Liver (tissue), 9 donors: Measurements from ENCODE around the gene RNU6-8. TPM values are rescaled to one million over a fixed set of nuclear protein-coding genes. Genes with fewer than 3 reads are reported as not detected.

ENCODE experiments used
- DNase-seq: peaks from one replicate; pipeline ENCODE4 v3.0.0-alpha.2; 2017; ENCODE audit warnings: low spot score
- H3K27ac ChIP-seq, 2 donors: one replicate each; pipeline ENCODE4 v1.7.0; 2013; ENCODE audit warnings: inconsistent platforms in 2 of 2, low read length in 2 of 2, control low read depth in 1 of 2, low read depth in 1 of 2, mild to moderate bottlenecking in 1 of 2
- H3K27me3 ChIP-seq, 4 donors: one replicate each; pipeline versions ENCODE4 v1.6.1 to v1.7.0; 2013; ENCODE audit warnings: low read length in 3 of 4, inconsistent platforms in 1 of 4, mild to moderate bottlenecking in 1 of 4, moderate library complexity in 1 of 4; ENCODE audit not compliant: control insufficient read depth in 4 of 4, insufficient read depth in 4 of 4
- H3K36me3 ChIP-seq, 4 donors: one replicate each; pipeline versions ENCODE4 v1.6.1 to v1.7.0; 2013; ENCODE audit warnings: low read length in 3 of 4, mild to moderate bottlenecking in 3 of 4, low read depth in 1 of 4, moderate library complexity in 1 of 4; ENCODE audit not compliant: control insufficient read depth in 4 of 4, insufficient read depth in 3 of 4
- H3K4me1 ChIP-seq, 4 donors: one replicate each; pipeline versions ENCODE4 v1.6.1 to v1.7.0; 2013; ENCODE audit warnings: low read length in 3 of 4, mild to moderate bottlenecking in 3 of 4, moderate library complexity in 1 of 4; ENCODE audit not compliant: control insufficient read depth in 4 of 4, insufficient read depth in 4 of 4
- H3K4me3 ChIP-seq, 3 donors: one replicate each; pipeline versions ENCODE4 v1.6.1 to v1.7.0; 2013; ENCODE audit warnings: low read length in 3 of 3, control low read depth in 1 of 3, low read depth in 1 of 3, mild to moderate bottlenecking in 1 of 3
- H3K9ac ChIP-seq, 2 donors: one replicate each; pipeline ENCODE4 v1.7.0; 2013; ENCODE audit warnings: low read length in 2 of 2, mild to moderate bottlenecking in 2 of 2, moderate library complexity in 2 of 2, control low read depth in 1 of 2, low read depth in 1 of 2
- H3K9me3 ChIP-seq, 4 donors: one replicate each; pipeline versions ENCODE4 v1.6.1 to v1.7.0; 2013; ENCODE audit warnings: low read length in 3 of 4; ENCODE audit not compliant: control insufficient read depth in 4 of 4
- CTCF ChIP-seq: fragments of 150-350 bp; IDR thresholded peaks from 2 replicates; pipeline ENCODE4 v1.5.1; 2017; ENCODE audit warnings: improper control_type of control experiment, low read depth, low read length; ENCODE audit not compliant: missing input control
- EGR1 ChIP-seq, 2 donors: IDR thresholded peaks; 2 replicates each; pipeline ENCODE4 v1.6.1; 2016 to 2018; ENCODE audit warnings: antibody characterized with exemption in 2 of 2, low read depth in 2 of 2
- FOXA1 ChIP-seq: IDR thresholded peaks from 2 replicates; pipeline ENCODE4 v1.6.1; 2016; ENCODE audit warnings: antibody characterized with exemption
- FOXA2 ChIP-seq: IDR thresholded peaks from 2 replicates; pipeline ENCODE4 v1.6.1; 2016; ENCODE audit warnings: antibody characterized with exemption
- GABPA ChIP-seq, 2 donors: IDR thresholded peaks in 1 of 2; conservative IDR thresholded peaks in 1 of 2; 2 replicates each; pipeline ENCODE4 v1.6.1; 2016; ENCODE audit warnings: antibody characterized with exemption in 2 of 2, mild to moderate bottlenecking in 1 of 2, moderate library complexity in 1 of 2
- HNF4A ChIP-seq, 2 donors: conservative IDR thresholded peaks; 2 replicates each; pipeline ENCODE4 v1.6.1; 2016; ENCODE audit warnings: antibody characterized with exemption in 2 of 2, mild to moderate bottlenecking in 2 of 2
- HNF4G ChIP-seq: IDR thresholded peaks from 2 replicates; pipeline ENCODE4 v1.6.1; 2016; ENCODE audit warnings: antibody characterized with exemption
- NR2F2 ChIP-seq: IDR thresholded peaks from 2 replicates; pipeline ENCODE4 v1.6.1; 2016; ENCODE audit warnings: antibody characterized with exemption
- RXRA ChIP-seq, 2 donors: IDR thresholded peaks; 2 replicates each; pipeline ENCODE4 v1.6.1; 2017 to 2018; ENCODE audit warnings: antibody characterized with exemption in 2 of 2, mild to moderate bottlenecking in 1 of 2
- SP1 ChIP-seq: IDR thresholded peaks from 2 replicates; pipeline ENCODE4 v1.6.1; 2018; ENCODE audit warnings: antibody characterized with exemption, mild to moderate bottlenecking
- TAF1 ChIP-seq: conservative IDR thresholded peaks from 2 replicates; pipeline ENCODE4 v1.6.1; 2016; ENCODE audit warnings: antibody characterized with exemption, mild to moderate bottlenecking
- YY1 ChIP-seq: IDR thresholded peaks from 2 replicates; pipeline ENCODE4 v1.6.1; 2016; ENCODE audit warnings: antibody characterized with exemption, mild to moderate bottlenecking
- ZBTB33 ChIP-seq: IDR thresholded peaks from 2 replicates; pipeline ENCODE4 v1.6.1; 2016; ENCODE audit warnings: antibody characterized with exemption
- whole genome bisulfite sequencing: extraction: QIAGEN DNeasy Blood & Tissue Kit; methylation state at CpG from one replicate; pipeline ENCODE4 v1.1.7; 2013; 5-methylcytosine and 5-hydroxymethylcytosine counted together
- polyA plus RNA-seq, 2 donors: library from polyadenylated mRNA; stranded (reverse) in 1 of 2; unstranded in 1 of 2; fragments of 200-250 nt in 1 of 2; fragments of >200 nt in 1 of 2; fragmentation: Nextera tagmentation in 1 of 2; extraction: Ambion mirVana in 1 of 2; gene quantifications; one replicate each; pipeline versions ENCODE4 v1.2.1 to v1.2.3, GENCODE V29; 2013 to 2015
- total RNA-seq, 2 donors: library from RNA; depleted of rRNA; stranded (reverse); fragments of >200 nt; gene quantifications; one replicate each; pipeline ENCODE4 v1.2.3, GENCODE V29; 2014
- TF ChIP-seq, protein P1 (sequence below): IDR thresholded peaks from 2 replicates; pipeline ENCODE4 v1.6.1; 2016; ENCODE audit warnings: antibody characterized with exemption, mild to moderate bottlenecking
- TF ChIP-seq, protein P2 (sequence below): IDR thresholded peaks from 2 replicates; pipeline ENCODE4 v1.6.1; 2016; ENCODE audit warnings: antibody characterized with exemption
- donor health status: healthy.
- donor health status: healthy.
- donor health status: healthy.
- donor health status: healthy.
- donor health status: healthy.

RNU6-8 gene
- total and polyA plus RNA-seq, 4 donors: not detected

- H3K4me1 ChIP-seq: peaks cover 0 to 18% (median 11%) of the 10 kb centered on the region in 4 donors
- 88% methylated on average over 2 of the region's 2 CpGs for WGBS
- H3K9me3 ChIP-seq: no peaks in the 10 kb centered on the region
- no peak overlapping the region for H3K27ac ChIP-seq
- DNase-seq: no peak
- no peaks in the 10 kb centered on the region for H3K36me3 ChIP-seq
- no peak overlapping the region for H3K4me3 ChIP-seq
- no peaks in the 10 kb centered on the region for H3K27me3 ChIP-seq
- TF ChIP-seq GABPA (IDR thresholded peaks at IDR 0.05 in 1 of 2, conservative IDR thresholded peaks at IDR 0.05 in 1 of 2): no peak
- TF ChIP-seq FOXA1: no peak
- TF ChIP-seq HNF4A (conservative IDR thresholded peaks at IDR 0.05): no peak
- TF ChIP-seq NR2F2: no peak
- TF ChIP-seq, protein P1, sequence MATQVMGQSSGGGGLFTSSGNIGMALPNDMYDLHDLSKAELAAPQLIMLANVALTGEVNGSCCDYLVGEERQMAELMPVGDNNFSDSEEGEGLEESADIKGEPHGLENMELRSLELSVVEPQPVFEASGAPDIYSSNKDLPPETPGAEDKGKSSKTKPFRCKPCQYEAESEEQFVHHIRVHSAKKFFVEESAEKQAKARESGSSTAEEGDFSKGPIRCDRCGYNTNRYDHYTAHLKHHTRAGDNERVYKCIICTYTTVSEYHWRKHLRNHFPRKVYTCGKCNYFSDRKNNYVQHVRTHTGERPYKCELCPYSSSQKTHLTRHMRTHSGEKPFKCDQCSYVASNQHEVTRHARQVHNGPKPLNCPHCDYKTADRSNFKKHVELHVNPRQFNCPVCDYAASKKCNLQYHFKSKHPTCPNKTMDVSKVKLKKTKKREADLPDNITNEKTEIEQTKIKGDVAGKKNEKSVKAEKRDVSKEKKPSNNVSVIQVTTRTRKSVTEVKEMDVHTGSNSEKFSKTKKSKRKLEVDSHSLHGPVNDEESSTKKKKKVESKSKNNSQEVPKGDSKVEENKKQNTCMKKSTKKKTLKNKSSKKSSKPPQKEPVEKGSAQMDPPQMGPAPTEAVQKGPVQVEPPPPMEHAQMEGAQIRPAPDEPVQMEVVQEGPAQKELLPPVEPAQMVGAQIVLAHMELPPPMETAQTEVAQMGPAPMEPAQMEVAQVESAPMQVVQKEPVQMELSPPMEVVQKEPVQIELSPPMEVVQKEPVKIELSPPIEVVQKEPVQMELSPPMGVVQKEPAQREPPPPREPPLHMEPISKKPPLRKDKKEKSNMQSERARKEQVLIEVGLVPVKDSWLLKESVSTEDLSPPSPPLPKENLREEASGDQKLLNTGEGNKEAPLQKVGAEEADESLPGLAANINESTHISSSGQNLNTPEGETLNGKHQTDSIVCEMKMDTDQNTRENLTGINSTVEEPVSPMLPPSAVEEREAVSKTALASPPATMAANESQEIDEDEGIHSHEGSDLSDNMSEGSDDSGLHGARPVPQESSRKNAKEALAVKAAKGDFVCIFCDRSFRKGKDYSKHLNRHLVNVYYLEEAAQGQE: no peak
- TF ChIP-seq HNF4G: no peak
- TF ChIP-seq ZBTB33: no peak
- TF ChIP-seq, protein P2, sequence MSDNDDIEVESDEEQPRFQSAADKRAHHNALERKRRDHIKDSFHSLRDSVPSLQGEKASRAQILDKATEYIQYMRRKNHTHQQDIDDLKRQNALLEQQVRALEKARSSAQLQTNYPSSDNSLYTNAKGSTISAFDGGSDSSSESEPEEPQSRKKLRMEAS: no peak
- TF ChIP-seq EGR1 (IDR thresholded peaks at IDR 0.05; ENCODE audit: low read depth in 2 of 2): no peak
- TF ChIP-seq TAF1: no peak
- no peak for TF ChIP-seq FOXA2
- TF ChIP-seq RXRA (IDR thresholded peaks at IDR 0.05): no peak
- no peak for TF ChIP-seq YY1
- TF ChIP-seq CTCF: no peak
- TF ChIP-seq SP1: no peak
- H3K9ac ChIP-seq: no peak overlapping the region
These were observed 3.5 kb upstream of the RNU6-8 start for GRCh38 chr14:32206552-32206951.

DNA sequence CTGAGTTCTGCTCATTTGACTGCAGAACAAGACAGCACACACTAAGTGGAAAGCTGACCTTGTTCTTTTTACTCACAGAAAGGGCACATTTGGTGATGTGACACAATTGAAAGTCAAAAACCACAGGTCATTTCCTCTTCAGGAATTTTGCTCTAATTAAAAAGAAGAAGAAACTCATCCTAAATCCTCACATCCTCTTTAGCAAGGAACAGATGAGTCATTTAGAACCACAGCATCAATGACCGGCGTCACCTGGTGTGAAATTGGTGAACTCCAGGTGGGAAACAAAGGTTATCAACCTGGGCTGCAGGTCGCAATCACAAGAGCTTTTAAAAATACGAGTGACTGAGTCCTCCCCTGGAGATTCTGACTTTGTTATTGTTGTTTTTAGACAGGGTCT lies 2.9 kb upstream of the RNU6-8 start:
- WGBS: 80% methylated on average over 4 of the region's 4 CpGs

More for the DNA sequence above, 2.9 kb upstream of the RNU6-8 start:
- H3K9me3 ChIP-seq: no peaks in the 10 kb centered on the region
- peaks cover 0 to 18% (median 12%) of the 10 kb centered on the region in 4 donors for H3K4me1 ChIP-seq
- no peak for DNase-seq
- H3K27me3 ChIP-seq: no peaks in the 10 kb centered on the region
- H3K27ac ChIP-seq: no peak overlapping the region
- H3K36me3 ChIP-seq: no peaks in the 10 kb centered on the region
- no peak overlapping the region for H3K4me3 ChIP-seq
- no peak for TF ChIP-seq ZBTB33
- TF ChIP-seq HNF4G: no peak
- no peak for TF ChIP-seq EGR1 (IDR thresholded peaks at IDR 0.05; ENCODE audit: low read depth in 2 of 2)
- TF ChIP-seq, protein P1: no peak
- TF ChIP-seq HNF4A (conservative IDR thresholded peaks at IDR 0.05): no peak
- no peak for TF ChIP-seq CTCF
- no peak overlapping the region for H3K9ac ChIP-seq
